Measurements from ENCODE around the gene PRMT5.

- TF ChIP-seq POLR2A (IDR thresholded peaks at IDR 0.05) = no peak
- TF ChIP-seq, protein P1, sequence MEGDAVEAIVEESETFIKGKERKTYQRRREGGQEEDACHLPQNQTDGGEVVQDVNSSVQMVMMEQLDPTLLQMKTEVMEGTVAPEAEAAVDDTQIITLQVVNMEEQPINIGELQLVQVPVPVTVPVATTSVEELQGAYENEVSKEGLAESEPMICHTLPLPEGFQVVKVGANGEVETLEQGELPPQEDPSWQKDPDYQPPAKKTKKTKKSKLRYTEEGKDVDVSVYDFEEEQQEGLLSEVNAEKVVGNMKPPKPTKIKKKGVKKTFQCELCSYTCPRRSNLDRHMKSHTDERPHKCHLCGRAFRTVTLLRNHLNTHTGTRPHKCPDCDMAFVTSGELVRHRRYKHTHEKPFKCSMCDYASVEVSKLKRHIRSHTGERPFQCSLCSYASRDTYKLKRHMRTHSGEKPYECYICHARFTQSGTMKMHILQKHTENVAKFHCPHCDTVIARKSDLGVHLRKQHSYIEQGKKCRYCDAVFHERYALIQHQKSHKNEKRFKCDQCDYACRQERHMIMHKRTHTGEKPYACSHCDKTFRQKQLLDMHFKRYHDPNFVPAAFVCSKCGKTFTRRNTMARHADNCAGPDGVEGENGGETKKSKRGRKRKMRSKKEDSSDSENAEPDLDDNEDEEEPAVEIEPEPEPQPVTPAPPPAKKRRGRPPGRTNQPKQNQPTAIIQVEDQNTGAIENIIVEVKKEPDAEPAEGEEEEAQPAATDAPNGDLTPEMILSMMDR (IDR thresholded peaks at IDR 0.05) = no peak
Observed at GRCh38 chr14:22955702-22956569, 26.8 kb upstream of the PRMT5 start.

Data from ovary (tissue), 3 donors.